Endothelial cell of umbilical vein (primary cell): ENCODE data around the gene KCNMA1. TPM values are rescaled to one million over a fixed set of nuclear protein-coding genes. Genes with fewer than 3 reads are reported as not detected.

ENCODE experiments used
- BruUV-seq: library from RNA; stranded (reverse); fragments of 400-500 nt; replicated peaks from 2 replicates; lab custom pipeline; 2021; lab: Mats Ljungman, UMichigan
- CTCF ChIA-PET: fragments of 300-600, 350-600 bp; sonication (Branson Sonifier 250); formaldehyde crosslinking; loops from one replicate; lab custom pipeline; 2021; ENCODE audit warnings: antibody characterized with exemption, inconsistent platforms; lab: Charles Lee
- POLR2A ChIA-PET: fragments of 300-600, 350-600 bp; sonication (Branson Sonifier 250); formaldehyde crosslinking; loops from one replicate; lab custom pipeline; 2021; ENCODE audit warnings: antibody characterized with exemption, inconsistent platforms; lab: Charles Lee
- DNase-seq: peaks from one replicate; pipeline ENCODE4 v3.0.0-alpha.2; 2011; ENCODE audit warnings: low read depth, low spot score
- FAIRE-seq: peaks from 2 replicates; lab custom pipeline; 2011; peaks lifted over from hg19 to GRCh38; lab: Jason Lieb, UNC
- H2AFZ ChIP-seq: 2 replicates; pipeline ENCODE4 v1.6.0; 2012; ENCODE audit warnings: low read depth, low read length, control low read depth, inconsistent platforms
- H3K27ac ChIP-seq: 2 replicates; pipeline ENCODE4 v1.5.1; 2011; ENCODE audit warnings: low read depth, mild to moderate bottlenecking, control low read depth, low read length, moderate library complexity; ENCODE audit not compliant: insufficient read depth
- H3K27me3 ChIP-seq, 2 experiments: 2 replicates each; pipeline versions ENCODE4 v1.6.0 to v1.6.1; 2011; ENCODE audit warnings: low read length in 2 of 2, mixed read lengths in 1 of 2; ENCODE audit not compliant: control insufficient read depth in 2 of 2, insufficient read depth in 2 of 2
- H3K36me3 ChIP-seq, 2 experiments: 2 replicates in 1 of 2; 3 replicates in 1 of 2; pipeline ENCODE4 v1.5.1; 2011; ENCODE audit warnings: low read length in 2 of 2, mild to moderate bottlenecking in 1 of 2, moderate library complexity in 1 of 2; ENCODE audit not compliant: control insufficient read depth in 2 of 2, insufficient read depth in 2 of 2; ENCODE audit errors: extremely low read depth in 1 of 2
- H3K4me1 ChIP-seq: 3 replicates; pipeline ENCODE4 v1.5.1; 2011; ENCODE audit warnings: mild to moderate bottlenecking, low read length; ENCODE audit not compliant: control insufficient read depth, insufficient read depth; ENCODE audit errors: extremely low read depth
- H3K4me2 ChIP-seq: 2 replicates; pipeline ENCODE4 v1.6.1; 2011; ENCODE audit warnings: low read length, control low read depth, mixed read lengths; ENCODE audit not compliant: insufficient read depth
- H3K4me3 ChIP-seq, 3 experiments: fragments of 200-600 bp in 1 of 3; sonication (generic), shearing (Covaris generic) in 1 of 3; replicated peaks in 1 of 3; 2 replicates each; pipeline ENCODE4 v1.5.1; 2011 to 2016; ENCODE audit warnings: control low read depth in 3 of 3, low read length in 3 of 3, mild to moderate bottlenecking in 2 of 3, inconsistent platforms in 1 of 3, low read depth in 1 of 3, moderate library complexity in 1 of 3; ENCODE audit not compliant: insufficient read depth in 1 of 3
- H3K79me2 ChIP-seq: 2 replicates; pipeline ENCODE4 v1.6.0; 2012; ENCODE audit warnings: low read length, inconsistent platforms; ENCODE audit not compliant: control insufficient read depth, insufficient read depth
- H3K9ac ChIP-seq: replicated peaks from 2 replicates; pipeline ENCODE3; 2011; ENCODE audit warnings: low read length, control low read depth; ENCODE audit not compliant: insufficient read depth; ENCODE audit errors: extremely low read depth
- H3K9me1 ChIP-seq: replicated peaks from 3 replicates; pipeline ENCODE4 v1.6.0; 2011; ENCODE audit warnings: mild to moderate bottlenecking, low read length; ENCODE audit not compliant: control insufficient read depth, insufficient read depth; ENCODE audit errors: extremely low read depth
- H3K9me3 ChIP-seq: replicated peaks from 2 replicates; pipeline ENCODE4 v1.5.1; 2012; ENCODE audit warnings: low read length, inconsistent platforms; ENCODE audit not compliant: control insufficient read depth, insufficient read depth
- H4K20me1 ChIP-seq: replicated peaks from 2 replicates; pipeline ENCODE3; 2011; ENCODE audit warnings: mild to moderate bottlenecking, low read length; ENCODE audit not compliant: control insufficient read depth, insufficient read depth; ENCODE audit errors: extremely low read depth
- CTCF ChIP-seq, 2 donors: IDR thresholded peaks; 1 replicate in 1 of 2; 2 replicates in 1 of 2; pipeline ENCODE4 v1.5.1; 2011; ENCODE audit warnings: low read length in 2 of 2, mild to moderate bottlenecking in 2 of 2, moderate library complexity in 2 of 2, control low read depth in 1 of 2, inconsistent platforms in 1 of 2, low read depth in 1 of 2; ENCODE audit not compliant: insufficient read depth in 1 of 2; ENCODE audit errors: extremely low read depth in 1 of 2
- EZH2 ChIP-seq: IDR thresholded peaks from 2 replicates; pipeline ENCODE4 v1.6.1; 2012; ENCODE audit warnings: borderline replicate concordance, low read depth, mild to moderate bottlenecking, moderate library complexity, low read length, inconsistent platforms; ENCODE audit not compliant: severe bottlenecking
- FOS ChIP-seq: IDR thresholded peaks from 2 replicates; pipeline ENCODE4 v1.6.1; 2011; ENCODE audit warnings: mild to moderate bottlenecking, low read length, moderate library complexity, borderline replicate concordance; ENCODE audit not compliant: insufficient read depth
- GATA2 ChIP-seq: IDR thresholded peaks from 2 replicates; pipeline ENCODE4 v1.7.0; 2011; ENCODE audit warnings: low read depth, mild to moderate bottlenecking, moderate library complexity, mixed read lengths, low read length; ENCODE audit not compliant: insufficient read length, insufficient read depth
- JUN ChIP-seq: IDR thresholded peaks from 2 replicates; pipeline ENCODE4 v1.6.1; 2011; ENCODE audit warnings: borderline replicate concordance, low read depth; ENCODE audit not compliant: insufficient read length, insufficient read depth
- MAX ChIP-seq: IDR thresholded peaks from 2 replicates; pipeline ENCODE4 v1.6.1; 2011; ENCODE audit not compliant: insufficient read depth, insufficient read length
- MYC ChIP-seq: IDR thresholded peaks from one replicate; pipeline ENCODE4 v1.6.1; 2011; ENCODE audit warnings: mild to moderate bottlenecking, low read depth, low read length
- POLR2A ChIP-seq: IDR thresholded peaks from 2 replicates; pipeline ENCODE4 v1.6.1; 2012; ENCODE audit warnings: low read depth, mild to moderate bottlenecking, control low read depth, low read length
- POLR2AphosphoS5 ChIP-seq: IDR thresholded peaks from 2 replicates; pipeline ENCODE4 v1.6.1; 2012; ENCODE audit warnings: low read depth, mild to moderate bottlenecking, control low read depth, low read length, moderate library complexity; ENCODE audit not compliant: insufficient read depth
- dilution Hi-C: fragments of 300-500 bp; cut with MboI; formaldehyde crosslinking; loops from one replicate; pipeline ENCODE4 v1.15.0; 2019; ENCODE audit warnings: low sequenced_read_pairs; ENCODE audit not compliant: extremely low pct_ligation_motif_present
- intact Hi-C: fragments of 100-400 bp; cut with micrococcal nuclease; formaldehyde crosslinking; loops from one replicate; pipeline ENCODE4 v1.10.0; 2022
- polyA plus RNA-seq, 4 experiments: library from polyadenylated mRNA; depleted of rRNA in 3 of 4; stranded (reverse) in 3 of 4; unstranded in 1 of 4; fragments of >200 nt; gene quantifications; 2 replicates each; pipeline versions ENCODE4 v1.2.1 to v1.2.3, GENCODE V29; 2011 to 2012; ENCODE audit warnings: missing spikeins in 1 of 4
- total RNA-seq: library from RNA; stranded (reverse); gene quantifications from 2 replicates; pipeline ENCODE4 v1.2.3, GENCODE V29; 2021

The KCNMA1 gene
- total and polyA plus RNA-seq, 2 donors (not counting 3 experiments of a cell fraction or from before 2014, with no cell fraction given) = 0.10 to 0.82 TPM

GRCh38 chr10:77671594-77672252 lies 34.1 kb upstream of the KCNMA1 start:
- dilution Hi-C loops = no loop called here
- POLR2A ChIA-PET = no interaction called here
- no TSS peak for BruUV-seq

More at GRCh38 chr10:77671594-77672252, 34.1 kb upstream of the KCNMA1 start:
- no peaks in the 10 kb centered on the region for H3K36me3 ChIP-seq
- no peak overlapping the region for H3K4me2 ChIP-seq
- intact Hi-C loops = no loop called here
- no peak overlapping the region for H3K4me3 ChIP-seq
- TF ChIP-seq FOS (no peak), MYC (no peak), POLR2AphosphoS5 (no peak), EZH2 (no peak), JUN (no peak), CTCF (IDR thresholded peaks at IDR 0.05; ENCODE audit: extremely low read depth in 1 of 2, insufficient read depth in 1 of 2, low read depth in 1 of 2, low read length in 2 of 2) (no peak), GATA2 (no peak), POLR2A (no peak), MAX (no peak)
- H3K9me1 ChIP-seq = no peaks in the 10 kb centered on the region
- DNase-seq (no peak), FAIRE-seq (no peak)
- no peaks in the 10 kb centered on the region for H3K79me2 ChIP-seq
- no peaks in the 10 kb centered on the region for H4K20me1 ChIP-seq
- H3K4me1 ChIP-seq = no peaks in the 10 kb centered on the region
- no peak overlapping the region for H3K9ac ChIP-seq
- CTCF ChIA-PET = interaction anchor here (0.8 to 1.8 kb wide), 3 partner anchors 40 to 506 kb away, joined by 3 to 6 read pairs (median 4); no protein-coding TSS in a partner anchor
- H3K27me3 ChIP-seq = no peaks in the 10 kb centered on the region
- H3K27ac ChIP-seq = no peak overlapping the region
- no peak overlapping the region for H2AFZ ChIP-seq
- H3K9me3 ChIP-seq = no peaks in the 10 kb centered on the region
